ENCODE results near the gene GSS. TPM values are rescaled to one million over a fixed set of nuclear protein-coding genes. Genes with fewer than 3 reads are reported as not detected.
A peak's percentile ranks its signal among the peaks of the same experiment; 100 is the strongest.

The GSS gene
- total and polyA plus RNA-seq, 4 donors, result 20.8 to 38.8 (median 35.4) TPM

- TF ChIP-seq SP1 (IDR thresholded peaks at IDR 0.05) (no peak), RAD21 (IDR thresholded peaks at IDR 0.05) (no peak), GABPA (IDR thresholded peaks at IDR 0.05 in 1 of 2, conservative IDR thresholded peaks at IDR 0.05 in 1 of 2) (no peak), CTCF (IDR thresholded peaks at IDR 0.05; ENCODE audit: low read depth, low read length, missing input control) (no peak), HNF4G (IDR thresholded peaks at IDR 0.05) (no peak), FOXA2 (IDR thresholded peaks at IDR 0.05) (no peak)
These were observed 25.1 kb upstream of the GSS start (continued) for GRCh38 chr20:34980543-34981233.

GRCh38 chr20:34979366-34980153, 24.0 kb upstream of the GSS start:
- no peak for TF ChIP-seq HNF4A (conservative IDR thresholded peaks at IDR 0.05)
- H3K9me3 ChIP-seq (ENCODE audit: control insufficient read depth in 4 of 4, low read length in 3 of 4), result no peaks in the 10 kb centered on the region
- peaks cover 0 to 2% (median 0%) of the 10 kb centered on the region in 4 donors for H3K27me3 ChIP-seq (ENCODE audit: control insufficient read depth in 4 of 4, insufficient read depth in 4 of 4, low read length in 3 of 4)
- 82% methylated on average over 42 of the region's 42 CpGs for WGBS
- DNase-seq (ENCODE audit: low spot score), result peak; percentile 50
- H3K9ac ChIP-seq (ENCODE audit: low read depth in 1 of 2, low read length in 2 of 2), result no peak overlapping the region
- H3K4me3 ChIP-seq (ENCODE audit: low read depth in 1 of 3, low read length in 3 of 3), result no peak overlapping the region
- no peaks in the 10 kb centered on the region for H3K4me1 ChIP-seq (ENCODE audit: control insufficient read depth in 4 of 4, insufficient read depth in 4 of 4, low read length in 3 of 4)
- no peak overlapping the region for H3K27ac ChIP-seq (ENCODE audit: low read depth in 1 of 2, low read length in 2 of 2)
- no peaks in the 10 kb centered on the region for H3K36me3 ChIP-seq (ENCODE audit: control insufficient read depth in 4 of 4, insufficient read depth in 3 of 4, low read depth in 1 of 4, low read length in 3 of 4)

GRCh38 chr20:34978092-34978744, 22.6 kb upstream of the GSS start:
- no peaks in the 10 kb centered on the region for H3K36me3 ChIP-seq (ENCODE audit: control insufficient read depth in 4 of 4, insufficient read depth in 3 of 4, low read depth in 1 of 4, low read length in 3 of 4)
- H3K27me3 ChIP-seq (ENCODE audit: control insufficient read depth in 4 of 4, insufficient read depth in 4 of 4, low read length in 3 of 4), result no peaks in the 10 kb centered on the region
- no peak overlapping the region for H3K9ac ChIP-seq (ENCODE audit: low read depth in 1 of 2, low read length in 2 of 2)
- no peak overlapping the region for H3K4me3 ChIP-seq (ENCODE audit: low read depth in 1 of 3, low read length in 3 of 3)
- H3K4me1 ChIP-seq (ENCODE audit: control insufficient read depth in 4 of 4, insufficient read depth in 4 of 4, low read length in 3 of 4), result no peaks in the 10 kb centered on the region
- DNase-seq (ENCODE audit: low spot score), result no peak
- no peak overlapping the region for H3K27ac ChIP-seq (ENCODE audit: low read depth in 1 of 2, low read length in 2 of 2)
- H3K9me3 ChIP-seq (ENCODE audit: control insufficient read depth in 4 of 4, low read length in 3 of 4), result no peaks in the 10 kb centered on the region
- WGBS, result 89% methylated on average over 10 of the region's 10 CpGs
- TF ChIP-seq FOXA2 (IDR thresholded peaks at IDR 0.05) (no peak), ZBTB33 (IDR thresholded peaks at IDR 0.05) (no peak), SP1 (IDR thresholded peaks at IDR 0.05) (no peak), RXRA (IDR thresholded peaks at IDR 0.05) (no peak), REST (IDR thresholded peaks at IDR 0.05) (no peak), HNF4G (IDR thresholded peaks at IDR 0.05) (no peak), YY1 (IDR thresholded peaks at IDR 0.05) (no peak), GABPA (IDR thresholded peaks at IDR 0.05 in 1 of 2, conservative IDR thresholded peaks at IDR 0.05 in 1 of 2) (no peak), NR2F2 (IDR thresholded peaks at IDR 0.05) (no peak), EGR1 (IDR thresholded peaks at IDR 0.05; ENCODE audit: low read depth in 2 of 2) (no peak), TAF1 (conservative IDR thresholded peaks at IDR 0.05) (no peak), FOXA1 (IDR thresholded peaks at IDR 0.05) (no peak), RAD21 (IDR thresholded peaks at IDR 0.05) (no peak), HNF4A (conservative IDR thresholded peaks at IDR 0.05) (no peak), MAX (IDR thresholded peaks at IDR 0.05) (no peak), JUND (IDR thresholded peaks at IDR 0.05) (no peak), CTCF (IDR thresholded peaks at IDR 0.05; ENCODE audit: low read depth, low read length, missing input control) (no peak)
